HG02588 (cell line): ENCODE data around the gene DISP3.

Experiments used
- ATAC-seq: cut with Tn5 transposase; IDR thresholded peaks from one replicate; pipeline ENCODE4 v1.9.1; 2021; ENCODE audit warnings: mild to moderate bottlenecking, moderate library complexity; ENCODE audit not compliant: unreplicated experiment

Gene DISP3

GRCh38 chr1:11540773-11541160 is 61.8 kb downstream of the DISP3 start:
- ATAC-seq: no peak

- ATAC-seq: no peak
Measured at GRCh38 chr1:11541236-11541635, 62.3 kb downstream of the DISP3 start.

GRCh38 chr1:11541956-11542355 is 63.0 kb downstream of the DISP3 start:
- no peak for ATAC-seq

GRCh38 chr1:11543392-11543791 is 64.4 kb downstream of the DISP3 start:
- ATAC-seq: no peak

GRCh38 chr1:11543796-11544195 is 64.8 kb downstream of the DISP3 start:
- ATAC-seq: no peak

- ATAC-seq: no peak
Measured at GRCh38 chr1:11546456-11546855, 67.5 kb downstream of the DISP3 start.

GRCh38 chr1:11550664-11551283 is 71.8 kb downstream of the DISP3 start:
- no peak for ATAC-seq

- ATAC-seq: no peak
Measured at GRCh38 chr1:11558276-11558675, 79.3 kb downstream of the DISP3 start.

- ATAC-seq: no peak
Measured at GRCh38 chr1:11558871-11559590, 80.1 kb downstream of the DISP3 start.

GRCh38 chr1:11559591-11559970 is 80.6 kb downstream of the DISP3 start:
- ATAC-seq: no peak

- ATAC-seq: no peak
Measured at GRCh38 chr1:11560061-11560460, 81.1 kb downstream of the DISP3 start.

GRCh38 chr1:11561740-11562139 is 82.8 kb downstream of the DISP3 start:
- ATAC-seq: no peak

- ATAC-seq: no peak
Measured at GRCh38 chr1:11562664-11563063, 83.7 kb downstream of the DISP3 start.

- no peak for ATAC-seq
Measured at GRCh38 chr1:11563560-11564069, 84.7 kb downstream of the DISP3 start.

- no peak for ATAC-seq
Measured at GRCh38 chr1:11564237-11564636, 85.3 kb downstream of the DISP3 start.

- no peak for ATAC-seq
Measured at GRCh38 chr1:11566042-11566850, 87.3 kb downstream of the DISP3 start.

GRCh38 chr1:11567244-11568065 is 88.5 kb downstream of the DISP3 start:
- ATAC-seq: no peak

GRCh38 chr1:11568687-11569086 is 89.7 kb downstream of the DISP3 start:
- ATAC-seq: no peak

GRCh38 chr1:11569551-11569950 is 90.6 kb downstream of the DISP3 start:
- ATAC-seq: no peak

GRCh38 chr1:11569954-11570353 is 91.0 kb downstream of the DISP3 start:
- no peak for ATAC-seq

- no peak for ATAC-seq
Measured at GRCh38 chr1:11570821-11571380, 91.9 kb downstream of the DISP3 start.
